Upper lobe of left lung (tissue), 4 donors: ENCODE results near the gene COL7A1.

ENCODE experiments used
- EP300 ChIP-seq, 4 donors: sonication (generic); formaldehyde crosslinking; IDR thresholded peaks; one replicate each; pipeline ENCODE4 v1.5.1; 2017; ENCODE audit warnings: antibody characterized with exemption in 4 of 4, control low read depth in 2 of 4
- TF ChIP-seq, protein P1 (sequence below), 6 experiments: fragments of 450-650 bp in 4 of 6; fragments of 200-600 bp in 2 of 6; sonication (generic) in 2 of 6; IDR thresholded peaks; one replicate each; pipeline ENCODE4 v1.5.1; 2016 to 2019; ENCODE audit warnings: antibody characterized with exemption in 6 of 6

DNA sequence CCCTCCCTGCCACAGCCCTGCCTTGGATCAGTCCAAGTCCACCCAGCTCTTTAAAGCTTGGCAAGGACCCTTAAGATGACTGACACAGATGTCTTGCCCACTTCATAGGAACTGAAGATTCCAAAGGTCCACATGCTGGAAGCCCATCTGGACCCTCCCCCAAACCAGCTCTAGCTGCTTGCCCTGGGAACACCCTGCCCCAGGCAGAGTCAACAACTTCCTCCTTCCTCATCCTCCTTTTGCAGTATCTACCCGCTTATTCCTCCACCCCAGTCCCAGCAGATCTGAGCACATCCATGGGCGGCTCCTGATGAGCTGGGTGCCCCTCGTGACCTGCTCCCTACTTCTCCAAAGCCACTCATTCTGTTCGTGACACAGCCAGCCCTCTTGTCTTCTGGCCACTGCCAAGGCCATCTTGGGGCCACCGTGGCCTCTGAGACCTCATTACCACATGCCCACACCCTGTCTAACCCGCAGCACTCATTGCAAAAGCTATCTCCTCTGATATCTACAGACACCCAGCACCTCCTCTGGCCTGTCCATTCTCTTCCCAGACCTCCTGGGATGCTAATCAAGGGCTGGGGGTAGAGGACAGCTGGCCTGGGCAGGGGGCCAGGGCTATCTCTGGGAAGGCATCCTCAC, 36.5 kb downstream of the COL7A1 start:
- TF ChIP-seq, protein P1, sequence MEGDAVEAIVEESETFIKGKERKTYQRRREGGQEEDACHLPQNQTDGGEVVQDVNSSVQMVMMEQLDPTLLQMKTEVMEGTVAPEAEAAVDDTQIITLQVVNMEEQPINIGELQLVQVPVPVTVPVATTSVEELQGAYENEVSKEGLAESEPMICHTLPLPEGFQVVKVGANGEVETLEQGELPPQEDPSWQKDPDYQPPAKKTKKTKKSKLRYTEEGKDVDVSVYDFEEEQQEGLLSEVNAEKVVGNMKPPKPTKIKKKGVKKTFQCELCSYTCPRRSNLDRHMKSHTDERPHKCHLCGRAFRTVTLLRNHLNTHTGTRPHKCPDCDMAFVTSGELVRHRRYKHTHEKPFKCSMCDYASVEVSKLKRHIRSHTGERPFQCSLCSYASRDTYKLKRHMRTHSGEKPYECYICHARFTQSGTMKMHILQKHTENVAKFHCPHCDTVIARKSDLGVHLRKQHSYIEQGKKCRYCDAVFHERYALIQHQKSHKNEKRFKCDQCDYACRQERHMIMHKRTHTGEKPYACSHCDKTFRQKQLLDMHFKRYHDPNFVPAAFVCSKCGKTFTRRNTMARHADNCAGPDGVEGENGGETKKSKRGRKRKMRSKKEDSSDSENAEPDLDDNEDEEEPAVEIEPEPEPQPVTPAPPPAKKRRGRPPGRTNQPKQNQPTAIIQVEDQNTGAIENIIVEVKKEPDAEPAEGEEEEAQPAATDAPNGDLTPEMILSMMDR (IDR thresholded peaks at IDR 0.05) = no peak
- TF ChIP-seq EP300 (IDR thresholded peaks at IDR 0.05) = no peak
